SK-N-SH (cell line): ENCODE data around the gene PPIL4. TPM values are rescaled to one million over a fixed set of nuclear protein-coding genes. Genes with fewer than 3 reads are reported as not detected.

ENCODE experiments used
- CTCF ChIA-PET: fragments of 300-600, 350-600 bp; formaldehyde crosslinking; extraction: SDS; loops from one replicate; lab custom pipeline; 2021; lab: Yijun Ruan, JAX
- POLR2A ChIA-PET: fragments of 350-600 bp; sonication (Branson Sonifier 250); formaldehyde crosslinking; extraction: SDS; loops from one replicate; lab custom pipeline; 2020; ENCODE audit warnings: antibody characterized with exemption, inconsistent platforms; lab: Yijun Ruan, JAX
- DNase-seq: peaks from one replicate; pipeline ENCODE4 v3.0.0; 2012
- H2AFZ ChIP-seq: fragments of 200-600 bp; sonication (generic); 2 replicates; pipeline ENCODE4 v1.8.1; 2016; ENCODE audit warnings: antibody characterized with exemption, mild to moderate bottlenecking, low read depth
- H3F3A ChIP-seq: fragments of 200-600 bp; sonication (generic); replicated peaks from 2 replicates; pipeline ENCODE3; 2016; ENCODE audit warnings: antibody characterized with exemption, mild to moderate bottlenecking; ENCODE audit not compliant: insufficient read depth
- H3K27ac ChIP-seq, 2 experiments: fragments of 200-500 bp in 1 of 2; fragments of 200-600 bp in 1 of 2; sonication (Bioruptor generic) in 1 of 2; sonication (generic), shearing (Covaris generic) in 1 of 2; 2 replicates each; pipeline versions ENCODE4 v1.5.1 to v1.6.1; 2014 to 2016; ENCODE audit warnings: low read depth in 2 of 2, inconsistent platforms in 1 of 2, low read length in 1 of 2, mild to moderate bottlenecking in 1 of 2, mixed read lengths in 1 of 2
- H3K27me3 ChIP-seq: fragments of 200-600 bp; sonication (generic), shearing (Covaris generic); 2 replicates; pipeline ENCODE4 v1.6.1; 2016; ENCODE audit warnings: mixed run types; ENCODE audit not compliant: insufficient read depth
- H3K36me3 ChIP-seq, 2 experiments: fragments of 200-500 bp in 1 of 2; fragments of 200-600 bp in 1 of 2; sonication (Bioruptor generic) in 1 of 2; sonication (generic) in 1 of 2; replicated peaks in 1 of 2; 2 replicates each; pipeline versions ENCODE3 to v1.5.1; 2014 to 2016; ENCODE audit warnings: low read length in 1 of 2, mild to moderate bottlenecking in 1 of 2; ENCODE audit not compliant: insufficient read depth in 2 of 2, control insufficient read depth in 1 of 2
- H3K4me1 ChIP-seq, 2 experiments: fragments of 200-500 bp in 1 of 2; fragments of 200-600 bp in 1 of 2; sonication (Bioruptor generic) in 1 of 2; sonication (generic), shearing (Covaris generic) in 1 of 2; 2 replicates each; pipeline versions ENCODE4 v1.5.1 to v1.6.1; 2014 to 2016; ENCODE audit warnings: low read depth in 1 of 2, low read length in 1 of 2, mixed run types in 1 of 2; ENCODE audit not compliant: insufficient read depth in 2 of 2, control insufficient read depth in 1 of 2
- H3K4me2 ChIP-seq: fragments of 200-600 bp; sonication (generic), shearing (Covaris generic); 2 replicates; pipeline ENCODE4 v1.6.1; 2017; ENCODE audit warnings: mixed run types
- H3K4me3 ChIP-seq, 2 experiments: fragments of 200-500 bp in 1 of 2; fragments of 200-600 bp in 1 of 2; sonication (Bioruptor generic) in 1 of 2; sonication (generic), shearing (Covaris generic) in 1 of 2; 2 replicates each; pipeline versions ENCODE4 v1.5.1 to v1.8.1; 2014 to 2016; ENCODE audit warnings: low read depth in 2 of 2, inconsistent platforms in 1 of 2, low read length in 1 of 2, mild to moderate bottlenecking in 1 of 2, mixed read lengths in 1 of 2, moderate library complexity in 1 of 2
- H3K79me2 ChIP-seq: fragments of 200-600 bp; sonication (generic); 2 replicates; pipeline ENCODE4 v1.8.1; 2017; ENCODE audit warnings: mild to moderate bottlenecking; ENCODE audit not compliant: insufficient read depth
- H3K9ac ChIP-seq: fragments of 200-600 bp; sonication (generic); 2 replicates; pipeline ENCODE4 v1.6.1; 2017; ENCODE audit warnings: mixed run types
- H3K9me2 ChIP-seq: fragments of 200-600 bp; sonication (generic); 2 replicates; pipeline ENCODE4 v1.6.1; 2017; ENCODE audit warnings: mixed run types
- H3K9me3 ChIP-seq: fragments of 200-600 bp; sonication (generic); 2 replicates; pipeline ENCODE4 v1.6.1; 2017; ENCODE audit warnings: mixed run types, mild to moderate bottlenecking, moderate library complexity
- H4K20me1 ChIP-seq: fragments of 200-600 bp; sonication (generic); 2 replicates; pipeline ENCODE4 v1.6.1; 2017; ENCODE audit warnings: mild to moderate bottlenecking, mixed run types; ENCODE audit not compliant: insufficient read depth
- CHD2 ChIP-seq: fragments of 150-350 bp; IDR thresholded peaks from 2 replicates; pipeline ENCODE4 v1.6.1; 2018; ENCODE audit warnings: low read length; ENCODE audit not compliant: partially characterized antibody
- EZH2phosphoT487 ChIP-seq: fragments of 200-600 bp; sonication (generic); IDR thresholded peaks from 2 replicates; pipeline ENCODE4 v1.6.1; 2017; ENCODE audit warnings: low read depth, mixed run types, mild to moderate bottlenecking, antibody characterized with exemption, moderate library complexity, borderline replicate concordance
- FOSL2 ChIP-seq: IDR thresholded peaks from 2 replicates; pipeline ENCODE4 v1.4.0; 2012; ENCODE audit warnings: low read depth, mild to moderate bottlenecking, moderate library complexity, borderline replicate concordance
- FOXJ3 ChIP-seq: sonication (generic); formaldehyde crosslinking; IDR thresholded peaks from 2 replicates; pipeline ENCODE4 v1.5.1; 2020; ENCODE audit warnings: mild to moderate bottlenecking, missing genetic modification reagents
- GABPA ChIP-seq: IDR thresholded peaks from 2 replicates; pipeline ENCODE4 v1.4.0; 2012; ENCODE audit warnings: low read depth, mild to moderate bottlenecking
- GATA2 ChIP-seq: sonication (generic); formaldehyde crosslinking; IDR thresholded peaks from 2 replicates; pipeline ENCODE4 v1.5.0; 2020; ENCODE audit warnings: mild to moderate bottlenecking, missing genetic modification reagents
- IRF3 ChIP-seq: fragments of 150-350 bp; IDR thresholded peaks from 2 replicates; pipeline ENCODE4 v1.6.1; 2016; ENCODE audit warnings: mild to moderate bottlenecking, low read depth, low read length
- MAX ChIP-seq: IDR thresholded peaks from 2 replicates; pipeline ENCODE4 v1.4.0; 2012; ENCODE audit warnings: low read depth
- MXI1 ChIP-seq: IDR thresholded peaks from 2 replicates; pipeline ENCODE4 v1.6.1; 2012; ENCODE audit warnings: mild to moderate bottlenecking, low read depth, low read length, improper control_type of control experiment
- NRF1 ChIP-seq: IDR thresholded peaks from 2 replicates; pipeline ENCODE4 v1.6.1; 2012; ENCODE audit warnings: low read depth, mild to moderate bottlenecking, low read length
- REST ChIP-seq: IDR thresholded peaks from 2 replicates; pipeline ENCODE4 v1.6.1; 2012; ENCODE audit warnings: mild to moderate bottlenecking, low read depth, low read length, moderate library complexity
- RFX5 ChIP-seq: IDR thresholded peaks from 2 replicates; pipeline ENCODE4 v1.6.1; 2012; ENCODE audit warnings: mild to moderate bottlenecking, improper control_type of control experiment, low read length
- SMC3 ChIP-seq: IDR thresholded peaks from 2 replicates; pipeline ENCODE4 v1.6.1; 2012; ENCODE audit warnings: low read depth, low read length, improper control_type of control experiment
- TEAD4 ChIP-seq: IDR thresholded peaks from 2 replicates; pipeline ENCODE4 v1.4.0; 2012; ENCODE audit warnings: mild to moderate bottlenecking, borderline replicate concordance; ENCODE audit not compliant: insufficient read depth
- ZBTB33 ChIP-seq: IDR thresholded peaks from 2 replicates; pipeline ENCODE4 v1.4.0; 2012; ENCODE audit warnings: low read depth, borderline replicate concordance
- WGBS: methylation state at CpG from one replicate; pipeline ENCODE4 v1.1.6; 2017; ENCODE audit warnings: low lambda C conversion rate; 5-methylcytosine and 5-hydroxymethylcytosine counted together
- polyA plus RNA-seq, 3 experiments: library from polyadenylated mRNA; depleted of rRNA; stranded (reverse); fragments of >200 nt; gene quantifications; 2 replicates each; pipeline ENCODE4 v1.2.3, GENCODE V29; 2012
- TF ChIP-seq, protein P1 (sequence below): IDR thresholded peaks from 2 replicates; pipeline ENCODE4 v1.4.0; 2012; ENCODE audit warnings: low read depth, borderline replicate concordance
- TF ChIP-seq, protein P2 (sequence below): fragments of 200-600 bp; sonication (generic); IDR thresholded peaks from 2 replicates; pipeline ENCODE4 v1.6.1; 2017; ENCODE audit warnings: antibody characterized with exemption, mild to moderate bottlenecking, moderate library complexity

PPIL4 gene, protein sequence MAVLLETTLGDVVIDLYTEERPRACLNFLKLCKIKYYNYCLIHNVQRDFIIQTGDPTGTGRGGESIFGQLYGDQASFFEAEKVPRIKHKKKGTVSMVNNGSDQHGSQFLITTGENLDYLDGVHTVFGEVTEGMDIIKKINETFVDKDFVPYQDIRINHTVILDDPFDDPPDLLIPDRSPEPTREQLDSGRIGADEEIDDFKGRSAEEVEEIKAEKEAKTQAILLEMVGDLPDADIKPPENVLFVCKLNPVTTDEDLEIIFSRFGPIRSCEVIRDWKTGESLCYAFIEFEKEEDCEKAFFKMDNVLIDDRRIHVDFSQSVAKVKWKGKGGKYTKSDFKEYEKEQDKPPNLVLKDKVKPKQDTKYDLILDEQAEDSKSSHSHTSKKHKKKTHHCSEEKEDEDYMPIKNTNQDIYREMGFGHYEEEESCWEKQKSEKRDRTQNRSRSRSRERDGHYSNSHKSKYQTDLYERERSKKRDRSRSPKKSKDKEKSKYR
- polyA plus RNA-seq (2012; rRNA removed), result 3.3 and 3.9 TPM in 2 replicates
- polyA plus RNA-seq (2012; cell fraction: cytosol; rRNA removed), result 6.7 and 9.8 TPM in 2 replicates
- polyA plus RNA-seq (2012; cell fraction: nucleus; rRNA removed), result 2.4 and 4.8 TPM in 2 replicates

GRCh38 chr6:149545754-149546471 is at the start of gene PPIL4:
Gene PPIL4 (minus strand): TSS chr6:149546043. CDS start chr6:149546005, 38 bp downstream.
- POLR2A ChIA-PET, result interaction anchor here (0.6 to 1.4 kb wide), 3 partner anchors 20 to 353 kb away, joined by 3 read pairs; partner anchors contain the start of gene GINM1
- under 1% methylated on average over 27 of the region's 71 CpGs for WGBS
- H4K20me1 ChIP-seq, result peaks cover 29% of the 10 kb centered on the region
- peaks cover 6 to 12% of the 10 kb centered on the region in 2 experiments; a peak in 3 of 4 replicates for H3K4me1 ChIP-seq
- peaks cover 17% of the 10 kb centered on the region for H3F3A ChIP-seq
- peaks cover under 1 to 8% of the 10 kb centered on the region in 2 experiments for H3K36me3 ChIP-seq
- H3K27ac ChIP-seq, result peak within 1 kb of the TSS; percentile 93 to 99
- DNase-seq, result peak; percentile 96
- H3K4me3 ChIP-seq, result peak within 1 kb of the TSS; percentile 92 to 100
- H3K27me3 ChIP-seq, result no peaks in the 10 kb centered on the region
- peak within 1 kb of the TSS; percentile 100 for H3K9ac ChIP-seq
- peaks cover 49% of the 10 kb centered on the region for H3K79me2 ChIP-seq
- CTCF ChIA-PET, result interaction anchor here (0.5 to 3.5 kb wide), 23 partner anchors 9 to 517 kb away, joined by 3 to 17 read pairs (median 3); no protein-coding TSS in a partner anchor
- H3K9me3 ChIP-seq, result no peaks in the 10 kb centered on the region
- H2AFZ ChIP-seq, result peak within 1 kb of the TSS; percentile 96
- H3K9me2 ChIP-seq, result no peaks in the 10 kb centered on the region
- H3K4me2 ChIP-seq, result peak within 1 kb of the TSS; percentile 78
- TF ChIP-seq CHD2 (peak; percentile 79), IRF3 (no peak), NRF1 (no peak), GATA2 (CRISPR knock-in tag) (no peak), GABPA (peak; percentile 86), REST (0 out of 2 replicates have a peak, but pooled peaks have one; percentile 31), FOSL2 (no peak), MXI1 (peak; percentile 84), MAX (peak; percentile 54), ZBTB33 (0 out of 2 replicates have a peak, but pooled peaks have one; percentile 43), TEAD4 (no peak), FOXJ3 (0 out of 2 replicates have a peak, but pooled peaks have one; percentile 51), RFX5 (no peak), SMC3 (no peak; the same call in 1 of the 2 replicates), EZH2phosphoT487 (no peak)
- TF ChIP-seq, protein P1, sequence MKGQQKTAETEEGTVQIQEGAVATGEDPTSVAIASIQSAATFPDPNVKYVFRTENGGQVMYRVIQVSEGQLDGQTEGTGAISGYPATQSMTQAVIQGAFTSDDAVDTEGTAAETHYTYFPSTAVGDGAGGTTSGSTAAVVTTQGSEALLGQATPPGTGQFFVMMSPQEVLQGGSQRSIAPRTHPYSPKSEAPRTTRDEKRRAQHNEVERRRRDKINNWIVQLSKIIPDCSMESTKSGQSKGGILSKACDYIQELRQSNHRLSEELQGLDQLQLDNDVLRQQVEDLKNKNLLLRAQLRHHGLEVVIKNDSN, result peak; percentile 77
- TF ChIP-seq, protein P2, sequence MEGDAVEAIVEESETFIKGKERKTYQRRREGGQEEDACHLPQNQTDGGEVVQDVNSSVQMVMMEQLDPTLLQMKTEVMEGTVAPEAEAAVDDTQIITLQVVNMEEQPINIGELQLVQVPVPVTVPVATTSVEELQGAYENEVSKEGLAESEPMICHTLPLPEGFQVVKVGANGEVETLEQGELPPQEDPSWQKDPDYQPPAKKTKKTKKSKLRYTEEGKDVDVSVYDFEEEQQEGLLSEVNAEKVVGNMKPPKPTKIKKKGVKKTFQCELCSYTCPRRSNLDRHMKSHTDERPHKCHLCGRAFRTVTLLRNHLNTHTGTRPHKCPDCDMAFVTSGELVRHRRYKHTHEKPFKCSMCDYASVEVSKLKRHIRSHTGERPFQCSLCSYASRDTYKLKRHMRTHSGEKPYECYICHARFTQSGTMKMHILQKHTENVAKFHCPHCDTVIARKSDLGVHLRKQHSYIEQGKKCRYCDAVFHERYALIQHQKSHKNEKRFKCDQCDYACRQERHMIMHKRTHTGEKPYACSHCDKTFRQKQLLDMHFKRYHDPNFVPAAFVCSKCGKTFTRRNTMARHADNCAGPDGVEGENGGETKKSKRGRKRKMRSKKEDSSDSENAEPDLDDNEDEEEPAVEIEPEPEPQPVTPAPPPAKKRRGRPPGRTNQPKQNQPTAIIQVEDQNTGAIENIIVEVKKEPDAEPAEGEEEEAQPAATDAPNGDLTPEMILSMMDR, result peak; percentile 94
